ENCODE measurements around the gene ARID1B.
"Not testable (repeated sequence)": the region's sequence is repeated elsewhere in the genome, so short reads cannot be mapped to it uniquely, and the experiment has no call there.

ARID1B gene

DNA sequence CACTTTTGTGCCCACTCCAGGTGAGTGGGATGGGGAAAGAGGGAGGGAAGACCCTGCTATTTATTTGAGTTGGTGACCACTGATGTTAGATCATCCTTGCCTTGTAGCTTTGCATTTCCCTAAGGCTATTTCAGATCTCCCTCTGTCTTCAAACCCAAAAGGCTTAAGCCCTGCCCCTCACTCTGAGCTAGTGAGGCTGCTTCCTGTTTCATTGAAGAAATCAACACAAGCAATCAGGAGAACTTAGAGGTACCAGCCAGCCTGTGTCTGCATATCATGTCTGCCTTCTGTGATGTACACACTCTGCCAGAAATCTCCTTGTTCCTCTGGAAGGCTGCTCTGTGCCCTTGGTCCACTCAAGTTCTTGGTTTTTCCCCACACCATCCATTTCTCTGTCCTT lies 135.3 kb downstream of the ARID1B start:
- DNase-seq: no peak

DNA sequence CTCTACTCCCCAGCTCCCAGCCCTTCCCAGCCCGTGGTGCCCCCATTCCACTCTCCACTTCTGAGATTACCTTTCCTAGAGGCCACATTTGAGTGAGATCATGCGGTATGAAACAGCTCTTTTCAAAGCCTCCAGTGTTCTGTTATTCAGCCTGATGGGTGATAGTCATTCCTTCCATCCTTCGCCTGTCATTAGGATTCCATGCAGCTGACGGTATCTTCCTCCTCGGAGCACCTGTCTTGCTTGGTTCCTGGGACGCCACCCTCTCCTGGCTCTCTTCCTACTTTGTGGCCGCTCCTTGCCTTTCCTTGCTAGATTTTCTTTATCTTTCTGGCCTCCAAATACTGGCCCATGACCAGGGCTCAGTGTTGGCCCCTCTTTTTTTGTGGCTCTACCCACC lies 137.0 kb downstream of the ARID1B start:
- no peak for DNase-seq

DNA sequence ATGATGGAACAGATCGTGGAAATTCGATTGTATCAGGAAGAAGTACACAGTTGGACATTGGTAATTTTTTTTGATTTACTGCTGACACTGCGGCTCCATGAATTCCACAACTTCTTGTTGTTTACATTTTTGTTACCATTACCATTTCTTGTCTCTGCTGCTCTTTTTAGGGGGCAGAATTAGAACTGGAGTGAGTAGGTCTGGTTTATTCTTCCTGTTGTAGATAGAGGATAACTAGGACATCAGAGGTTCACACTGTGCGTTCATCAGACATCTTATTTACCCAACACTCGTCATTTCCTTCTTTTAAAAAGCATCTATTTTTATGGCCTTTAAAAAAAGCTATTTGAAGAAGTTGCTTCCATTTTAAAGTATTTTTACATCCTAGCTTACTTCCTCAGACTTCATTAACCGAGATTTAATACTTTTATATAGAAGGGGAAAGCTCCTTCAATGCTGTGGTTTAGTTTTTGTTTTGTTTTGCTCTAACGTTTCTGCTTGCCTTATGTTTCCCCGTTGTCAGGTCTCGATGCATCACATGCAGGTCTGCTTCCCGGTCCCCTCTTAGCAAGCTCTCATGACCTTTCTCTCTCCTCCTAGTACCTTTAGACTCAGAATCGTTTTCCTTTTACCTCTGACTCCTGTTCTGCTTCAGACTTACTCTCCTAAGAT lies 139.1 kb downstream of the ARID1B start:
- DNase-seq: no peak

DNA sequence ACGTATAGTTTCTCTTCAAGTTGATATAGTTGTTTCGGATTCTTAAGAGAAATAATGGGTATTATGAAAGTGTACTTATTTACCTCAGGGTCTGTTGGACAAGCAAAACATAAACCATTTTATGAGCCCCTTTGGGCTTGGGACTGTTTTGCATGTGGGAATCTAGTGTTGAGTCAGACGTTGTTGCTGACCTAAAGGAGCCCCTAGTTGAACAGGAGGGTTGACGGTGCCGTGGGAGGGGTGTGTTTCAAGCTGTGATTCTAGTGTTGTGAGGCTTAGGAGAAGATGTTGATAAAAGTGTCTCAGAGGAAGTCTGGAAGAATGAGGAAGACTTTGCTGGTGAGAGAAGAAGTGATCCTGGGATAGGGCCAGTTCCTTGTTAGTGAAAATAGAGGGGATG lies 140.0 kb downstream of the ARID1B start:
- DNase-seq: no peak

DNA sequence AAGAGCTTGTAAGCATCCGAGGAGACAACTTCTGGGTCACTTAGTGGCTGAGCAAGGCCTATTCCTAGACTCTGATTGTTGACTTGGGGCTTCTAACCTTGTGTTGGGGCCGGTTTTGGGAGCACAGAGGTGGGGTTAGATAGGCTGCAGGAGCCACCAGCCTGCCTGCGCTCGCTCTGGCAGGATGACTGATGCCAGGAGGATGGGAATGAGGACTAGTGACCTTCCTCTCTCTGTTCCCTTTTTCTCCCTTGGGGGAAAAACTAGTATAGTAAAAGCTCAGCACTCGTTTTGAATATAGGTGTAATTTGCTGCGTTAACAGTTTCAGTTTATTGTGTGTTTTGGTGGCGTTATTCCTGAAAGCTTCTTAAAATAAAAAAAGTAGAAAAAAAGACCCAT lies 141.5 kb downstream of the ARID1B start:
- DNase-seq: no peak

DNA sequence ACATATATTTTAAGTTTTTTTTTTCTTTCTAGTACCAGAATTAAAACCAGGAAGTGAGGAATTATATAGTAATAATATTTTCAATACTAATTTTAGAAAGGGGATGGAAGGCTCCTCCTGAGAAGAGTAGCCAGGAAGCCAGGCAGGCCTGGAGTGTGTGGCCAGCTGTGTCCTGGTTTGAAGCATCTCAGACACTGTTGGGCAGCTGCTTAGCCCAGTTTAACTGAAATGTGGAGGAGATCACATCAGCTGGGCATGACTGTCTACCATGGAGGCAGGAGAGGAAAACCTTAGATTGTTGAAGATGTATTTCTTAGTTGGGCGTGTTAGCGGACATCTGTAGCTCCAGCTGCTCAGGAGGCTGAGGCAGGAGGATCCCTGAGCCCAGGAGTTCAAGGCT lies 142.2 kb downstream of the ARID1B start:
- no peak for DNase-seq

DNA sequence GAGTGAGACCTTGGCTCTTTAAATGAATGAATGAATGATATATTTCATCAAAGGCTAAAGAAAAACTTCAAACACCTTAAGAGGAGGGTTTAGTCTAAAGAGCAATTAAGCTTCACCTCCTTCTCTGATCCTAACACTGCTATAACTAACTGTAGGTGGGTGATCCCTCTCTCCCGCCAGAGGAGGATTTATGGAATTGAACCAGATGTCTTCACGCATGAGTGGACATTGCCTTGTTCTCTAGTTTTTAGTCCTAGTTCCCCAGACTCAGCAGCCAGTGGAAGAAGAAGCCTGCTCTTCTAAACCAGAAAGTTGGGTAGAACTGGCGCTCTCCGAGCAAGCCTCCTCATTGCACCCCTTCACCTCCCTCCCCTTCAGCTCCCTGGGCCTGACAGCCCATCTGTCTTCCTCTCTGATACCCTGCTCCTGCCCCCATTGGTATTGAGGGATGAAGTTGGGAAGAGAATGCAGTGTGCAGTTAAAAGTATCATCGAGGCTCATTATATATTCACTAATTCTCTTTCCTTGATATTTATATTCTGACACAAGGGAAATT lies 142.7 kb downstream of the ARID1B start:
- no peak for DNase-seq

DNA sequence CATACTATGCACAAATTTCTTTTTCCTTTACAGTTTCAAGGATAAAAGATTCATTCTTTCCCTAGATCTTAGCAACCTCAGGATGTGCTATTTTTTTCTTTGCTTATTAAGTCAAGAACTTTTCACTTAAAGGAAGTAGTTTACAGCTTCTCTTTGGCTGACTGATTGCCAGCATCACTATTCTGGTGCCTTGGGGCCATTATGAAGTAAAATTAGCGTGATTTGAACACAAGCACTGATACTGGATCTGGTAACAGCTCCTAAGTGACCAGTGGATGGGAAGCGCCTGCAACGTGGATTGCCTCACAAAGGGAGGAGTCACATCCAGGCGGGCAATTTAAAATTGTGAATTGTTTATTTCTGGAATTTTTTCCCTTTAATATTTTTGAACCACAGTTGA lies 147.1 kb downstream of the ARID1B start:
- DNase-seq: no peak

DNA sequence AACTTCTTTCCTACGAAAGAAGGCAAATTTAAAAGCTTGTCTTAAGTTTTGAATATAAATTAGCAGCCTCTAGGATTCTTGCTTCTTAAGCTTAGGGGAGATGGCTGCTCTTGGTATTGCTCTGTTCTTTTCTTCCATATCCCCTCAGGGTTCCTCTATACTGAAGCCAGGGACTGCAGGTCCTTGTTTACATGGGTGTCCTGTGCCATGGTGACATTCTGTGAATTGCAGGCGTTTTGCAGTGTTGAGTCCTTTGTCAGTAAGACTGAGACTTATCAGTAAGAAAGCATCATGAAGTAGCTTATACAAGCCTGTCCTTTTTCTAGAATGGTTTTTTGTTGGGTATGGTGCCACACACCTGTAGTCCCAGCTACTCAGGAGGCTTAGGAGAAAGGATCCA lies 147.8 kb downstream of the ARID1B start:
- no peak for DNase-seq

DNA sequence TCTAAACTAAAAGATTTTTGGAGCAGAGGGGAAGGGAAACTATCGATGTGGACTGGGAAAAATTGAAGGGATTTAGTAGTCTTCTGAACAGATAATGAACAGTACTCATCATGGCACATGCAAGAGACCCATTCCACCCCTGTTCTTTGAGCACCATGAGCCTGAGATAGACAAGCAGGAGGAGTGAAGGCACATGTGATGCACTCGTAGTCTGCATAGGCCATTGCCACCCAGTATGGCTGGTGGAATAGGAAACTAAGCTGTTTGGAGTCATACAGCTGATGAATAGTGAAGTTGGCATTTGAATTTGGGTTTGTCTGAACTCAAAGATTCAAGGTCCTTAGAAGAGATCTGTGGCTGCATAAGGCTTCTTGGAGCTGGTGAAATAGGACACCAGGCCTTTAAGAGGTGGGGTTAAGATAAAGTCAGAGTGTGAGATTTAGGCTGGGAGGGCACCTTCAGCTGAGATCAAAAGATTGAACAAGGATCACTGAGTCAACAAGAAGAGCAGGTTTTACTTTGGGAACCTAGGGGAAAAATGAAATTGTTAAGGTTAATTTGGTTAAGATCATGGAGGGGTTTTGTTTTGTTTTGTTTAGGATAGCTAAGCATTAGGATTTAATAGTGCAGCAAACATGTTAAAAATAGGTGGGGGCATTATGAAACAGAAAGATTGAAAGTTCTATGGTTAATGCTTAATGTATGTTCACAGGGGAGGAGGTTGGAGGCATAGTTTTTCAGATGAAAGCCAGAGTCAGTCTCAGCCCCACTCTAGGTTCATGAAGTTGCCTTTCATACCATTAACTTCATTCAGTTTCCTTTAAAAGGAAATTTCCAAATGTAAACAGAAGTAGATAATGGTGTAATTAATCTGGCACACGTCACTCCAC lies 148.8 kb downstream of the ARID1B start:
- no peak for DNase-seq

DNA sequence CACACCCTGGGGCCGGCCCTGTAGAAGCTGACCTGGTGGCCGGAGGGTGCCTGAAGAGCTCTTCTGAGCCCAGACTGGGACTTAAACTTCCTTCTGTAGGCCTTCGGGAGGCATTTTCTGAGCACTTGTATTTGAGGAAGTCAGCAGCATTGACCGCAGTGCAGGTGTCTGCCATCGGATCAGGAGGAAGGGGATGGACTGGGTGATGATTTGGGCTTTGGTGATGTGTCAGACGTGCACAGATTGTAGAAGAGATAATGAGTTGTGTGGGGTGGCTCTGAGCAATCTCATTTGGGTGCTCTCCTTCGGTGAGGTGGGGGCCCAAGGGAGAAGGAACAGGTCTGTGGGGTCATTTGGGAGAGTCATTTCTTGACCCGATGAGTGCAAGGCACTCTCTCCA lies 150.9 kb downstream of the ARID1B start:
- DNase-seq: no peak

DNA sequence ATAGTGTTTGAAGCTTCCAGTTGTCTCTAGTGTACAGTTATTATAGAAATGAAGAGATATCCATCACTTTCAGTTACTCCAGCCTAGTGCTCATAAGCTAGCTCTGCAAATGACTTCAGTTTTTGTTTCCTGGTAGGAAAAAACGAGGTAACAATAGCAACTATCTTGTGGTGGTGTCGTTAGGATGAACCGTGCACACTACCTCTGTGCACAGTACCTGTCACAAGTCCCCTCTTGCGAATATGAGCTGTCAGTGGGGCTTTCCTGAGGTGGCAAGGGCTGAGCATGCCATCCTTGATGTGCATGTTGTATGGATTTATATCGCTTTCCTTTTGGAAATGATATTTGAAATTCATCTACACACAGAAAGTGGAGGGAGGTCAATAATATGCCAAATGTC lies 151.8 kb downstream of the ARID1B start:
- no peak for DNase-seq

DNA sequence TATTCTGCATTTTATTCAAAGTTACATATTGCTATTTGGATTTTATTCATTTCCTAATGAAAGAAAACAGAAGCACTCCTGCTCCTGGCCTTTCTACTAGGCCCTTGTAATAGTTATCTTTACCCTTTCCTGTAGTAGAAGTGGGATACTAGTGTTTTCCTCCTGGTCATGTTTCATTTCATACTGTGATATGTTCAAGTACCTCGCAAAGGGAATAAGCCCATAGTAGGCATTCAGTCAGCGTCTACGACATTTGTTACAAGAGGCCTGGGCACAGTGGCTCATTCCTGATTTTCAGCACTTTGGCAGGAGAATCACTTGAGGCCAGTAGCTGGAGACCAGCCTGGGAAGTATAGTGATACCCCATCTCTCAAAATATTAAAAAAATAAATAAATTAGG lies 154.1 kb downstream of the ARID1B start:
- DNase-seq: no peak

DNA sequence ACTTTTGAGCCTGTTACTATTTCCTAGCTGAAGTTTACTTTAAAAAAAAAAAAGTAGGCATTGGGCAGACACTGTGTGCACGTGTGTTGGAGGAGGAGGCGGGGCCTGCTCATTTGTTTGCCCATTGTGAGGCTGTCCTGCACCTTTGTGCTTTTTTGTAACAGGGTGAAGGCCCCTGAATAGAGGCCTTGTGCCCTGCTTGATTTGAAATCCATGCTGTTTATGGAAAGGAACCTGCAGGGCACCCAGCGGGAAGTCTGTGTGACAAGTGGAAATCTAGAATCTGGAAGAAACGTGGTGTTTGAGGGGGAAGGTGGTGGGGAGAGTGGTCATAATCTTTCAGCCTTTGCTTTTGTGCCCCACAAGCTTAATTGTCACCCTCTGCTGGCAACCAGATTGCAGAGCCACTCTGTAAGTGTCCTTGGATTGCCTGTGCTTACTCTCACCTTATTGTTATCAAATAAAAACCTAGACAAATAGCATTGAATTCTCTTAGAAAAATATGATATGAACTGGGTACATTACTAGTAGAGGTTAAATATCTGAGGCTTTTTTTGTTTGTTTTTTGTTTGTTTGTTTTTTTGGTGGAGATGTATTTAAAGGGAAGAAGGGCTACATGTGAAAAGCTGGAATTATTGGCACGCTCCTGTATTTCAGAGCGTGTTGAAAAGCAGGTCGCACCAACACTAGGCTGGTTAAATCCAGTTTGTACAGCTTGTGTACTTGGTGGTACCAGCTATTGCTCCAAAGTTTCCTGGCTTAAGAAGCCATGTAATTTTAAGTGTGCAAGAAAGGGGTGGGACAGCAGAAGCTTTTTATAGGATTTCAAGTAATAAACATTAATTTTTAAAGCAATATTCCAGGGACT lies 156.3 kb downstream of the ARID1B start:
- DNase-seq: no peak

DNA sequence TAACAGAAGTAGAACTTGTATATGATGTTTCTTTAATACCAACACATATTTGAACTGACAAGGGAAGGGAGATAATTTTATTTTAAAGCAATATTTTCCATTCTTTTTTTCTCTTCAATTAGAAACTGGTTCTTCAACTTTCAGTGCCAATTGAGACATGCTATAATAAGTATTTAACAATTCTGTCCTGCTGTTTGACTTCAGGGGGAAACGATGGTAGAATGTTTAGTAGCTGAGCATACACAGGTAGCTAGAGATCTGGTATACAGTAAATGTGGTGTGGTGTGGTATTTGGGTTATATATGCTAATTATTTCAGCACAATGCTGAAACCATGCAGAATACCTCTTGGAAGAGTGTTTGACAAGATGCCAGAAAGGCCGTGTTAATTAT lies 156.9 kb downstream of the ARID1B start:
- DNase-seq: no peak

DNA sequence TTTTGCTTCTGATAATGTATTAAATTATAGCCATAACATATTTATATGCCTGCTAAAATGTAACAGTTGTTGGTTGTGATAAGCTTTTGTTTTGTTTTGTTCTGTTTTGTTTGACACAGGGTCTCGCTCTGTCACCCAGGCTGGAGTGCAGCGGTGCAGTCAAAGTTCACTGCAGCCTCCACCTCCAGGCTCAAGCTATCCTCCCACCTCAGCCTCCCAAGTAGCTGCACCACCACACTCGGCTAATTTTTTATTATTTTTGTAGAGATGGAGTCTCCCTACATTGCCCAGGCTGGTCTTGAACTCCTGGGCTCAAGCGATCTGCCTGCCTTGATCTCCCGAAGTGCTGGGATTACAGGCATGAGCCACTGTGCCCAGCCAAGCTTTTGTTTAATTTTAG lies 157.8 kb downstream of the ARID1B start:
- no peak for DNase-seq

DNA sequence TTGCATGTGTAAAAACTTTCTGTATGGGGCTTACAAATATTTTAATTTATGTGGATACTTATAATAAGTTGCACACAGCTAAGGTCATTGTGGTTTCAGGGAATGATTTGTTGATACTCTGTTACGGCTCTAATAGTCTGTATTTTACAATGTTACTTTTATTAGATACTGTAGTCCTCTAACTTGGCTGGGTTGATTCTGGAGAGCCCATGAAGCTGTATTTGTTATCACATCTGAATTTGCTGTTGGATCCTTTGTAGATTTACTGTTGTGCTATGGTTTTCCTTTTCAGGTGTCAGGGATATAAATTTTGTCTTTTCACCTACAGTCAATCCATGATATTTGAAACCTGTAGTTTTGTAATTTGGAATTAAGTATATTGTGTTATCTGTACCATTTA lies 161.0 kb downstream of the ARID1B start:
- no peak for DNase-seq

DNA sequence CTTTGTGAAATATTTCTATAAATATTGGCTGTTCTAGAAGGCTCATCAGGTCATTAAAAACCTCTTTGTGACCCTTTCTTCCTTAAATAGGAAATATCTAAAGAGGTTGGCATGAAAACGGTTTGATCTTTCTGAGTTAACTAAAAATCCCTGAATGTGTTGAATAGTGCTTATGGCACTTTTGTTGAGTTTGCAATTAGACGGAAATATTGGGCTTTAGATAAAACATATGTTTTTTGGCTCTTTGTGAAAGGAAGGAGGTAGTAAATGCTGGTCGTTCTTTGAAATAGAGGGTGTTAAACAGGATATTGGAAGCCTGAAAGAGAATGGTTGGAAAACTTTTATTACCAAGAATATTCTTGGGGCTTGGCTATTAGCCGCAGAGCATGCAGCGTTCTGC lies 163.0 kb downstream of the ARID1B start:
- no peak for DNase-seq

DNA sequence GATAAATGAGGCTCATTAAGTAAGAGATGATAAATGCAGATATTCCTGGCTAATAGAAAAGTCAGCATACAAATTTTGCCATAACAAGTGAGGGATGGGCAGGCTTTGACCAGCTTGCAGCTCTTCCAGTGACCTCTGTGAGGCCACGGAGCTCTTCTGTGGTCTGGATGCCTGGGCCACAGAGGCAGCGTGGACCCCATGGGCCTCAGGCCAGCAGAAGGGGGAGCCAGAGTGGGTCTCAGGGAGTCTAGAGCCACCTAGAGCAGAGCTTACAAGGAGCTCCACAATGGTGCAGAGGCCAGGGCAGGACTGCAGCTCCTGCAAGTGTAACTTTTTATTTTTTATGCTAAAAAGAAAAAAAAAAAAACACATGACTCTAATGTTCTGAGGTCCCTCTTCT lies 165.1 kb downstream of the ARID1B start:
- no peak for DNase-seq

DNA sequence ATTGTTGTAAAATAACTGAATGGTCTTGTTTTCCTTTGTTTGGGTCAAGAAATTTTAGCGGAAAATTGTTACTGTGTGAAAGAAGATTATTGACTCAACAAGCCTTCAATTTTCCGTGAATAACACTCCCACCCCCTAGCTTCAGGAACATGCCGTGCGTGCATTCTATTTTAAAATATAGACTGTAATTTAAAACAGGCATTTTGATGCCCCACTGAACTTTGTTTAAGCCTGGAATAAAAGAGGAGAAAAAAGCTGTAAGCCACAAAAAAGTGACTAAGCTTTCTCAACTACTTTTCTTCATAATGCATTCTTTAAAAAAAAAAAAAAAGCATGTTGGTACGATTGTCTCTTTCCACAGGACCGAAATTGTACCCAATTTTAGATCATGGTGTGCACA lies 166.0 kb downstream of the ARID1B start:
- DNase-seq: no peak

DNA sequence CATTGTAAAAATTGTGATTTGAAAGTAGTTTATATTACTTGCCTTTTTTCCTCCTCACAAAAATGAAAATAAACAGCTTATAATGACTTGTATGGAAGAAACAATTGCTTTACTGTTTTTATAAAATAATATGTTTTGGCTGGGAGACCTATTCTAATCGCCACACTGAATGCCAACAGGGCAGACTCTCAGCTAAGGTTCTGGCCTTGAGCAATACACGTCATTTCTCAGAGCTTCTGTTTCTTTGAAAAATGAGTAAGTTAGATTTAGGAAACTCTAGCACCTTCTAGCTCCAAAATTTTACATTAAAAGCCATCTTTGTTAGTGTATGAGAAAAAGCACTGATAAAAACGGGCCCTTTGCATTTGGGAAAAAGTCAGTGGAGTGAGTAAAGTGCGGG lies 166.6 kb downstream of the ARID1B start:
- DNase-seq: no peak

DNA sequence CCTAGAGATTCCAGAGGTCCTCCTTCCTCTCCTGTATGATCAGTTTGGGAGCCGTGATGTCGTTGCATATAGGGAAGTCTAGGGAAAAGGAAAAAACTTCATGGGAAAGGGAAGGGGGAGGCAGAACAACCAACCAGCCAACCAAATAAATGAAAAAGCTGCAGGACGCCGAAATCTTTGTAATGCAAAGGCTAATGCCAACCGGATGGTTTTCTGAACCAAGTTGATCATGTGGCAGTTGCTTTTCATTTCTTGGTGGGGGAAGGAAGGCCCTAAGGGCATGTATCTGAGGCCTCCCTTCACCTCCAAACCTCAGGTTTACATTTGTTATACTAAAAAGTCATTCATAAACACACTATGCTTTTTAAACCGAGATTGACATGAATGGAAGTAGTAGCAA lies 167.2 kb downstream of the ARID1B start:
- no peak for DNase-seq

DNA sequence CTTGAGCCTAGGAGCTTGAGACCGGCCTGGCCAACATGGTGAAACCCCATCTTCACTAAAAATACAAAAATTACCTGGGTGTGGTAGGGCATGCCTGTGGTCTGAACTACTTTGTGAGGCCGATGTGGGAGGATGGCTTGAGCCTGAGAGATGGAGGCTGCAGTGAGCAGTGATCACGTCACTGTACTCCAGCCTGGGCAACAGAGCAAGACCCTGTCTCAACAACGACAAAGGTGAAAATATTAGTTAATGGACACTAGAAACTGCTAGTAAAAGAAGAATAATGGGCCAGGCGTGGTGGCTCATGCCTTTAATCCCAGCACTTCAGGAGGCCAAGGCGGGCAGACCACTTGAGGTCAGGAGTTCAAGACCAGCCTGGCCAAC lies 168.6 kb downstream of the ARID1B start:
- DNase-seq: not testable (repeated sequence)
